Occipital lobe (tissue), 2 donors: Measurements from ENCODE around the gene HSPA12A. TPM values are rescaled to one million over a fixed set of nuclear protein-coding genes. Genes with fewer than 3 reads are reported as not detected.
A peak's percentile ranks its signal among the peaks of the same experiment; 100 is the strongest.

Source experiments
- DNase-seq: peaks from one replicate; lab custom pipeline; 2025; lab: John Stamatoyannopoulos, UW
- total RNA-seq: library from RNA; depleted of rRNA; stranded (reverse); fragments of >200 nt; gene quantifications from one replicate; pipeline ENCODE4 v1.2.3, GENCODE V29; 2014

Gene HSPA12A
- total RNA-seq, 1 donor from 2014 or later, result 17.3 TPM

DNA sequence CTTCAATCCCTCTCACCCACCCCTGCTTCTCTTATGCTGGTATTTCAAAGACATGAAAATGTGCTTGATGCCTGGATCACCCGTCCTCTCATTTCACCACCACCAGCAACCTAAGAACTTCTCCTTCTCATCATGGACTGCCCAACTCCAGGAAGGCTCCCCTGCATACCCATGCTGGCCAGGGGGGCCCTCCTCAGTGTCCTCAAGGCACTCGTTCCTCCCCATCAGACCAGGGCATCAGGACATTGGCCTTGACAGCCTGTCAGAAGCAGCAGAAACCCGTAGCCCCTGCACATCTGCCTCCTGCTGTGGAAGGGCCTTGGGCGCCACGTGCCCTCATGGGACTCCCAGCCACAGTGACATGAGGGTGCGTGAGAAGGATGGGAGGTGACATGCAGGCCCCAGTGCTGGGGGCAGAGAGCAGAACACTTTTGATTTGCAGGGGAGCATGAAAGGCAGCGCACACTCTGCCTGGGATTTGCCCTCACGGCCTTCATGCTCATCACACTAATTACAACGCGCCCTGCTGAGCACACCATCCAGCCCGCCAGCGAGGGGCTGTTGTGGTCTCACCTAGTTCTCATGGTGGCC lies 1.9 kb upstream of the HSPA12A start:
- DNase-seq, result no peak

DNA sequence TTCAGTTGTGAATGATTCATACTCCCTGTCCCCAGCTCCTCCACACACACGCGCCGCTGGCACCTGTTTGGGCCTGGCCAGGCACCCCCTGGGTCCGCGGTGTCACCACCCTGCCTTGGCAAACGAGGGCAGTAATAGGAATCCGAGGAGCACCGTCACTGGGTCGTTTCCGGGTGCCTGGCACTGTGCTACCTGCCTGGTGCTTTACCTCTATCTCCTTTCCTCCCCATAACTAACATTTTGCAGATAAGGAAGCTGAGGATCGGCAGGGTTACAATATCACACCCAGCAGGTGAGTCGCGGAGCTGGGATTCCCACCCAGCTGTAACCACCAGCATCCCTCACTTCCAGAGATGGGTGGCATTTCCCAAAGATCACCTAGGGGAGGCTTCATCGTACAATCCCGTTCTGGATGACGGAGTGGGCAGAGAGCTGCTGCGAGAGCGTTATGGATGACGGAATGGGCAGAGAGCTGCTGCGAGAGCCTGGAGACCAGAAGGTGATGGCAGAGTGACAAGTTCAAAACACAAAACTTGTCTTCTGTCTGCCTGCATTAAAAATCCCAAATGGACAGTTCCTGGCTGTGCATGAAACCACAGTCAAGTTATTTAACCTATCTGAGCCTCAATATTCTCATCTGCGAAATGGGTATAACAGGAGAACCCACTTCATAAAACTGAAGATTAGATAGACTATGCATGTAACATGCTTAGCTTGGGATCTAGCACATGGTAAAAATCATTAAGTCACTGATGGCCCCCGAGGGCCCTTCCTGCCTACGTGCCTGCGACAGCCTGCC lies 1.1 kb upstream of the HSPA12A start:
- DNase-seq, result no peak

DNA sequence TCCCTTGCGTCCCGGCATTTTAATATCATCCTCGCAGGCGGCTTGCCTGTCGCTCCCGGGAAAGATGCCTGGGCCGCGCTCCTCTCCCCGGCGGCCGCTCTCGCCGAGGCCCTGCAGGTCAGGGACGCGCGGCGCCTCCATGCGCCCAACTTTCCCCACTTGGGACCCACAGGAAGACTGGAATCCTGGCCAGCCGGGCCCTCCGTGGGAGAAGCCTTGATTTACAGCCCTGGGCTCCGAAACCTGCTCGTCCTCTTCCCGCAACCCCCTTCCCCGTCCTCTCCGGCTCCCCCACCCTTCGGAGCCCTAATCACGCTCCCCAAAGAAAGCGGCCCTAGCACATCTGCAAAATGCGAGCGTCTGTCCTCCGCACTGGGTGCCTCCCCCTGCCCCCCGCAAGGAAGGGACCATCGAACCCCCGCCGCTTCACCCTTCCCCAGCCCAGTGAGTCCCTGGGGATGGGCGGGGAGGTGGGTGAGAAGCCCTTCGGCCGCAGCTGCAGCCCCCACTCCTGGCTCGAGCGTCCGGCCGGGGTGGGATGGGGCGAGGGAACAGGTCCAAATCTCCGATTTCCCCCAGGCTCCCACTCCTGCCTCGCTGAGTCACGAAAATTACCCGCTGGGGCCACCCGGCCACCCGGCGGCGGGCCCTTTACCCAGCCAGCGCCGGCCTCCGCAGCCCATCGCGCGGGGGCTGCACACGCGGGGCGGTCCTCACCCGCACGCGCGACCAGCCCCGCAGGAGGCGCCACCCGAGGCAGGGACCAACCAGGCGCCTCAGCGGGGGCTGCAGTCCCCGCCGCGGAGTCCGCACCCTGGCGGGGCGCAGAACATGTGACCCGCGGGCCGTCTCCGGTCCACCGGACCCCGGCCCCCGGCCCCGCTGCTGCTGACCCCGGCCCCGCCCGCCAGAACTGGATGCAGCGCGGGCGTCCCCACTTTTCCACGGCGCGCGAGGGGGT lies 695 bp downstream of the HSPA12A start:
- no peak for DNase-seq

DNA sequence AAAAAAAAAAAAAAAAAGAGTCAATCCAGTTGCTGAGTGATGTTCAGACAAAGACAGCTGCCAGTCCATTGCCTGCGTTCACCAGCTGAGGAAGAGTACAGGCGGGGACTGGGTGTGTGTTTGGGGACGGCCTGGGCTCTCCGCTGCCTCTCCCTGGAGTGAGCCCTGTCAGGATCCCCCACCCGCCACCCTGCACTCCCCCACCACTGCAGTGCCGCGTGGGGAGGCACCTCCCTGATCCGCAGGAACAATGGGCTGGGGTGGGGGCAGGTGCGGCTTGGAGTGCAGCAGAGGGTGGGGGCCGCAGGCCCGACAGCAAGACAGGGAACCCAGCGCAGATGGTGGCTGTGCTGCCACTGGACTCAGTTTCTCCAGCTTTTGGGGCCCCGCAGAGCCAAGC lies 1.4 kb downstream of the HSPA12A start:
- DNase-seq, result peak; percentile 31

DNA sequence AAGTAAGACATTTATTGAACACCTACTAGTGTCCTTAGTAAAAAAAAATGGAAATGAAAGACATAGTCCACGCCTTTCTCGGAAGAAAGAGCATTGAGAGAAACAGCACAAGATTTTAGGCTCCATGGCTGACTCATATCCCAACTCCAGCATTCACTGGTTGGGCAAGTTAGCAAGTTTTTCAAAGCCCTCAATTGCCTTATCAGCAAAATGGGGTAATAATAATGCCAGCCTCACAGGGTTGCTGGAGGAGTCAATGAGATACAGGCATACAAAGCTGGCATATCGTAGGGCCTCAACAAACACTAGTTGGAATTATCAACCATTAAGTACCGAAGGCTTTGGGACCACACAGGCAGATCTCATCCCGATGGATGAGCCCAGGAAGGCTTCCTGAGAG lies 4.0 kb downstream of the HSPA12A start:
- no peak for DNase-seq

DNA sequence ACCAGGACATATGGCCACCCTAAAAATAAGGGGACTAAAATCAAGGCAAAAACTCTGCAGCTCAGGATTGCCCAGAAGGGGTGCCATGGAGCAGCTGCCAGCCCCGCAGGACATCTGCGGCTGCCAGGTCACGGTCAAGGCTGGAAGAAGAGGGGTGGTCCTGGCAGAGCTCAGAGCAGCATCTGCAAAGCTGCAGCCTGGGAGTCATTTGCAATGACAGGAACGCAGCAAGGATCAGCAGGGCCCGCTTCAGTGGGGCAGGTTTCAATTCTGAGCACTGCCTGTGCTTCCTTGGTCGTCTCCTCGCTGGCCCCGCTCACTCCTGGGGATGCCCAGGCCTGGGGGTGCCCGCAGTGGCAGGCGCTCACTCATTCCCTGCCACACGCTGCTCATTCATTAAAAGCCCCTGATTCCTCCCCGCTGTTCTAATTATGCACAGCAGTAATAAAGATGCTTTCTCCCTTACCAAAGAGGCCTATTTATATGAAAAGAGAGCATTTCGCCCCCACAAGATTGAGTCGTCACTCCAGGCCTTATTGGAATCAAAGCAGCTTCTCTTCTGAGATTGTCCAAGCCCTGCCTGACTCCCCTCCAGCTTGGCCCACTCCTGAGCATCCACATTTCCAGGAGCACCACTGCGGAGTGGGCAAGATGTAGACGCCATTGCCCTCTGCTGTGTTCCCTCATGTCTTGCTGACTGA lies 4.6 kb downstream of the HSPA12A start:
- DNase-seq, result no peak

DNA sequence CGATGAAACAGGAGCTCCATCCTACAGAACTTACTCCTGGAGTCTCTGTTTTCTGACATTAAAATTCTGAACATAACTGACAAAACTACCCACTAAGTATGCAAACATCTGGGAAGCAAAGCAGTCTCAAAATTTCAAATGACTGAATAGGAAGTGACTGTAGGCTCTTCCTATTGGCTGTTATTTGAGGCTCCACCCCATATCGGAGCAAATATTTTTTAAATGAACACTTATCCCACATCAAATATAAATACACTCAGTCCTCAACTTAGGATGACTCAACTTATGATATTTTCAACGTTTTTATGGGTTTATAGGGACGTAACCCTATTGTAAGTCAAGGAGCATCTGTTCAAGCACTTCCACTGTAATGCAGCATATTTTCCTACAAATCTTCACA lies 8.8 kb downstream of the HSPA12A start:
- no peak for DNase-seq

DNA sequence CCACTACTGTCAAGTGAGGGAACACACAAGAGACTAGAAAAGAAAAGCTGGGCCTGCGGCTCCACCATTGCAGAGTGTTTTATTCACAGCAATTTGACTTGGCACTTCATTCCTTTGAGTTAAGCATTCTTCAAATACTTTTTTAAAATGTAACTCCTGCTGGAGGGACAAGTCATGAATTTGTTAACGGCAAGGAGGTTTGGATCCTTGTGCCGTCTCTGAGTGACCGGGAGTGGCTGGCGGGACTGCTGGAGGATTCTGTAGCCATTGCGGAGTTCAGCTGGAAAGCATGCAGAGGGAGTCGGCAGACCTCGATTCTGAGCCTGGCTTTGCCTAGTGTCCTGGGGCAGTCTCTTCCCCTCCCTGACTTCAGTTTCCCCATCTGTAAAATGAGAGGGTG lies 9.8 kb downstream of the HSPA12A start:
- no peak for DNase-seq

DNA sequence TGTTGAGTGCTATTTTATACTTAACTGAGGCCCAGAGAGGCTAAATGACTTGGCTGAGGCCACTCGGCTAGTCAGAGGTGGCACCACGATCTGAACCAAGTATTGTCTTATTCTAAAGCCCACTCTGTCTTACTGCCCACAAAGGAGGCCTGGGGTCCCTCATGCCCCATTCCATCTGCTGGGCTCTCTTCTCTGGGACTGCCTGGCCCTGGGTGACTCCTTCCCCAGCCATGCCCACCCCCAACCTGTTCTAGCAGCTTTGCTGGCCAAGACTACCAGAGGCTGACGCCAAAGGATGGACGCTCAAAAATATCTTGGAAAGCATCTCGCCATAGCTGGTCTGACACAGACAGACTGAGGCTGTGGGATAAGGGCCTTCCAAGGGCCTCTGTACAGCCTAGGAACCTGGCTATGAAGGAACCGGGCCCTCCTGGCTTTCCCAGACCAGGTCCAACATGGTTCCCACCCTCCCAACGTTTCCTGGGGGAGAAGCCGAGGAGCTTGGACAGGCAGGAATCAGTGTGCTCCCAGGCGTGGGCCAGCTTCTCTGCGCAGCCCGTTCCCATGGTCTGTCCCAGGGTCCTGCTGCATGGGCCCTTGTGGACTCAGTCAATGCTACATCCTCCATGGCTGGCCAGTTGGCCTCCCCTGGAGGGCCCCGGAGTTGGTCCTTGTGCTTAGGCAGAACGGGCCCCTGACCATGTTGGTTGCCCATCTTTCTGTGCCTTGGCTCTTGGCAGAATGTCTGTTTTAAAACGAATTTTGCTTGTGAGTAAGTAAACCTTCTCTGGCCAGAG lies 11.7 kb downstream of the HSPA12A start:
- no peak for DNase-seq

DNA sequence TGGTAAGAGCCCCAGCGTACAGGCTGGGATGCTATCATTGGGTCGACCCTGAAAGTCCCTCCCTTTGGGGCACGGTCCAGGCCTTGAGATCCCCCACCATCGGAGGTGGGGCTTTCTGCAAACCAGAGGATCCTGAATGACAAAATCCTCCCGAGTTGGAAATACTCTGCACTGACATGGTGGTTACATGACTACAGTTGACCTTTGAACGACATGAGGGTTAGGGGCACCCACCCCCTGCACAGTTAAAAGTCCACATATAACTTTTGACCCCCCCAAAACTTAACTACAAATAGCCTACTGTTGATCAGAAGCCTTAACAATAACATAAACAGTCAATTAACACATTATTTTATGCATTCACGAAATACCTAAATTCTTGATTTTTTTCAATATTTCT lies 13.1 kb downstream of the HSPA12A start:
- DNase-seq, result no peak

DNA sequence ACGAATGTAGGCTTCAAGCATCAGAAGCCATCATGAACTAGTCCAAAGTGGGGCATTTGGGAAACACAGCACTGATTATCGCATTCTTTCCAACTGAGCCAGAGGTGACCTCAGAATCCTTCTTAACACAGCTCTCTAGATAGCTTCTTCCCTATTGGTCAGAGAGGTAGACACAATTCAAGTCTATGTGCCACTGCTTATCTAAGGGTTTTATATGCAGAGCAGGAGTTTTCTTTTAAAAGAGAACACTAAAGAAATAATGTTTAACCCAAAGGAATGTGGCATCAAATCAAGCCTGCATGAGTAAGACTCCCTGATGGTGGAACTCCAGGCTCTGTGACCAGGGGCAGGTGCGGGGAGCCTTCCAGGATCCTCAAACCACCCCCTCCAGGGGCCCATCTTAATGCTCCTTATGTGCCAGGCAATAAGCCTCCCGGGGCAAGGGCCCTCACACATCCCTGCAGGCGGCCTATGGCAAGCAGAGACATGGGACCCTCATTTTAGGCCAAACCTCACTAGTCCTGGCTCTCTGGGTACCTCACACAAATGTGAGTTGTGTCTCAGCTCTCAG lies 13.8 kb downstream of the HSPA12A start:
- no peak for DNase-seq

DNA sequence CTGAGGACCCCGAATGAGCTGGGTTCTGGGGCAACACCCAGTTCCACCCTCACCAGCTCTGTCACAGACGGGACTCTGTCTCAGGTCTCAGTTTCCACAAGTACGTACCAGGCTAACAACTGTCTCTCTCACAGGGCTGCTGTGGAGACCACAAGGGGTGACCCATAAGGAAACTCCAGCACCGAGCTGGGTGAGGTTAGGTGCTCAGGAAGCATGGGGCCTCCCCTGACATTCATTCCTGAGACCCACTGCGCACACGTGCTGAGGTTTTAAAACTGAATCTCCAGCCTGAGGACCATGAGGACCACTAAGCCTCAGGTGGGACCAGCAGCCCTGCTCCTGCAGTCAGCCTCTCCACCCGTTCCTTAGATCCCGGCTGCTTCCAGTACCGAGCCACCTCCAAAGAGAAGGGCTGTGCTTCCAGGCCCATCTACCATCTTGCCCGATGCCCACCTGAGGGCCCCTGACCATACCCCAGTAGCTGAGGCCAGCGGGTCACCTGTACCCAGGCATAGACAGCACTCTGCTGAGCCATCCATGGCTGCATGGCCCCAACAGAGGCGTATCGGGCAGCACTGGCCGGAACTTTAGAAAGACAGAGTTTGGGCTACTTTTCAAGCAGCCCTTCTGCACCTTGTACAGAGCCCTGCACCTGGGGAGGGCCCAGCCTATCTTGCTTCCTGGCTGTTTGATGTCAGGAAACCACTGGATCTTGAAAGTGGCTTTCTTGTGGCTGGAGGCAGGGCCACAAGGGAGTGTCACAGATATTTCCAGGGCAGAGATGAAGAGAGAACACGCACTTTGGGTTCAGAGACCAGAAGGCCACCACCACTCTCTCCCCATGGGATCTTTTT lies 18.7 kb downstream of the HSPA12A start:
- DNase-seq, result no peak

DNA sequence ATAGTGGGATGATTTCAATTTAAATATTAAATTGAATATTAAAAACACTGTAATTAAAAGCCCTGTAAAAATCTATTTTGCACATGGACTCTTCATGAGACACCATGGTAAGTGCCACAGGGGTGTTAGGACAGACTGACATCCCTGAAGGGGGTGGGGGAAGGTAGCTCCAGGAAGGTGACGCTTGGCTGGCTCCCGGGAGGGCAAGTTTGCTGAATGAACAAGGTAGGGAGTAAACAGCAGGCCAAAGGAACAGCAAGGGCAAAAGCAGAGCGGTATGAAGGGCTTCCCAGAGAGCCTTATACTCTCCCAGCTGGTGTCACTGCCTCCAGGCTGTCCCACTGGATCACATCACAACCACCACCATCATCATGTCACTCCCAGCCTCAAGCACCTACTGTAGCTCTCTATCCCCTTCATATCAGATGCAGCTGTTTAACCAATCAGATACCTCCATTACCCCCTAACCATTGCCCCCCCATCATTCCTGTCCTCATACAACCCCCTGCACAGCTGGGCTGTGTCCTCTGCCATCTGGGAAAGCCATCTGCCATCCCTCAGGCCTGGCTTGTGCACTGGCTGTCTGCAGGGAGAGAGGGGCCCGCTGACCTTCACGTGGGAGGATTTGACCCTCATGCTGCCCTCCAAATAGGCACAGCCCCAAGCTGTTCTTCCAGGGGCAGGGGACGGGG lies 19.5 kb downstream of the HSPA12A start:
- no peak for DNase-seq

DNA sequence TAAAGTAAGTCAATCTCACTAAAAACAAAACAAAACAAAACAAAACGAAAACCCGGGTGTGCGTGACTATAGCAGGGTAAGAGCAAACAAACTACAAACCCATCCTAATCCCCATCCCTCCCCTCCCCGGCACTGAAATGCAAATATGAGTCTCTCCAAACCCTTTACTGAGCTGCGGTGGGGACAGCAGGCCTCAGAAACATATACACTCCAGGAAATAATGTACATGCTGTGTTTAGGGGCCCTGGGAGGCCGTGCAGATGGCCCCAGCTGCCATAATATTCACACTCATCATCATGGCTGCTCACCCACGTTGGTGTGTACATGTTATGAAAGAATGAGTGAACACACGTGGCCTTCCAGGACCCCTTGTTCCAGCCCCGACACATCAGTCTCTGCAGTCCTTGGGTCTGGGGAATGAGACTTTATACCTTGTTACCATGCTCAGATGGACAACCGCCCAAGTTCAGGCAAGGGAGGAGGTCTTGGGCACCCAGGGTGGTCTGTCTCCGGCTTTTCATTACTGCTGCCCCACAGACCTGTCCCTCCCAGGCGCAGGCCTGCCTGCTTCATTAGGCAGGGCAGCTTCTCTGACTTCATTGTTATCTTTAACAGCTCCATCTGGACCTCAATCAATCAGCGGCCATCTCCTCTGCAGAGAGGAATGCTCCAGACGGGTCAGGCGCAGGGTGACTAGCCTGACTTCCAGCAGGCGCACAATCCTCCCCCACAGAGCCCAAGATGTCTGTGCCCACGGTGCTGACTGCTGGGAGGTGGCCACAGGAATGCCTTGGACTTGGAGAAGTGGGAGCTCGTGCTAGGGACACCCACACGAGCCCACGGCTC lies 20.6 kb downstream of the HSPA12A start:
- DNase-seq, result no peak

DNA sequence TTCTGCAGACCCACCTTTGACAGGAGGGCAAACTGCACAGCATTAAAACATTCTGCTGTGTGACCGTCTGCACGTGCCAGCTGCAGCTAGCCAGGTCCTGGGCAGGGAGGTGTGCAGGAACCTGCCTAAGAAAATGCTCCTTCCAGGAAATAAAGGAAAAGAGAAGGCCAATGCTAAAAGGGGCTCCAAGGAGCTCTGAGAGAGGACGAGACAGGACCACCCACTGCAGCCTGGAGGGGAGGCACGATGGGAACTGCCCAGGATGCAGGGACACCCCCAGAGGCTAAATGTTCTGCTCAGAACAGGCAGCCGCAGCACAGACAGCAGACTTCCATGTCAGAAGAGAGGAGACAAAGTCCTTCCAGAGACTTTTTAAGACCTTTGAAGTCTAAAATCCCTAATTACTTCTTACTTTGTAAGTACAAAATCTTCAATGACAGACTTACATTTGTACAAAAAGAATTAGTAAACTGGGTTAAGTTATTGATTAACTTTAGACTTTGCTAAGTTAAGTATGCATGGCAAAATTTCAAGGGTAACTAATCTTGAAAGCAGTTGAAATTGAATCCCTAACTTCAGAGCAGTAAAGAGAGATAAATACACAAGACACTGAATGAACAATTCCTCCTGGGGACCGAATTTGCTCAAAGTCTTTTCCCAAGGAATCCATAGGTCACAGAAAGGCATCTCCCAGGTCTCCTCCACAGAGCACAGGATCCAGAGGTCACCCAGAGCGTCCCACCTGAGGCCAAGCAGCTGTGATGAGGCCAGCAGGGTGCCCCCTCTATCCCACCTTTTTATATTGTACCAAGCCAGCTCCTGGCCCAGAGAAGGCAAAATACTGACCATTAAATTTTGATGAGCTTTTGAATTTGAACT lies 21.5 kb downstream of the HSPA12A start:
- no peak for DNase-seq

DNA sequence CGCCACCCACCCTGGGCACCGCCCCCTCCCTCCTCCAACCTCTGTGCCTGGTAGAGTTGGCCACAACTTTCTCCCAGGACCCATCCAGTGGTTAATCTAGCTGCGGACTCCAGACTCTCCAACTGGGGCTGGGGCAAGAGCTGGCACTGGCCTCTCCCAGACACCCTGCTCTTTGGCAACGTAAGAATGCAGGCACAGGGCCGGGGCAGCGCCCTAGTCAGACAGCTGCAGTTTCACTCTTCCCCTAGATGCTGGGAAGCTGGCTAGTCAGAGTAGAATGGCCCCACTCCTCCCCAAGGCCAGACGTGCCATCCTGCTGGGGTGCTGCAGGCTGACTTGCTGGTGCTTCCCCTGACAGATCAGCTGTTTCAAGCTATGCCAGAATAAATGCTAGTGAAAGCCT lies 22.1 kb downstream of the HSPA12A start:
- DNase-seq, result no peak

DNA sequence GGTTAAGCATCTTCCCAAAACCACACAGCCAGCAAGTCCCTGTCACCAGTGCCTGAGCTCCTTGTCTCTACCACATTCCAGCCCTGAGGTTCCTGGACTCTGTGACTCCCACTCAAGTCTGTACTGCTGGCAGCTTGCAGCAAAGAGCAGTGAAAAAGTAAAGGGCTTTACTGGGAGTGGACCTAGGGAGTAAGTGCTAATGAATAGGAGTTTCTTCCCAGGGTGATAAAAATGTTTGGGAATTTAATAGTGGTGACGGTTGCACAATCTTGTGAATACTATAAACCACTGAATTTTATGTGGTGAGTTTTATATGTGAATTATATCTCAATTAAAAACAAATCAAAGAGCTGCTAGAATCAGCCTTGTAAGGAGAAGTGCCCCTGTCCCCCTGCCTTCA lies 22.6 kb downstream of the HSPA12A start:
- DNase-seq, result no peak
